ENCODE measurements around the gene KIAA1614.

The KIAA1614 gene

GRCh38 chr1:180912801-180913565 lies at the start of gene KIAA1614:
Gene KIAA1614, plus strand, starts transcription at chr1:180912897. Its CDS starts 347 bp downstream, at chr1:180913244.
- peak; percentile 52 for DNase-seq

GRCh38 chr1:180863158-180863775 lies 49.4 kb upstream of the KIAA1614 start:
- peak; percentile 31 for DNase-seq

DNA sequence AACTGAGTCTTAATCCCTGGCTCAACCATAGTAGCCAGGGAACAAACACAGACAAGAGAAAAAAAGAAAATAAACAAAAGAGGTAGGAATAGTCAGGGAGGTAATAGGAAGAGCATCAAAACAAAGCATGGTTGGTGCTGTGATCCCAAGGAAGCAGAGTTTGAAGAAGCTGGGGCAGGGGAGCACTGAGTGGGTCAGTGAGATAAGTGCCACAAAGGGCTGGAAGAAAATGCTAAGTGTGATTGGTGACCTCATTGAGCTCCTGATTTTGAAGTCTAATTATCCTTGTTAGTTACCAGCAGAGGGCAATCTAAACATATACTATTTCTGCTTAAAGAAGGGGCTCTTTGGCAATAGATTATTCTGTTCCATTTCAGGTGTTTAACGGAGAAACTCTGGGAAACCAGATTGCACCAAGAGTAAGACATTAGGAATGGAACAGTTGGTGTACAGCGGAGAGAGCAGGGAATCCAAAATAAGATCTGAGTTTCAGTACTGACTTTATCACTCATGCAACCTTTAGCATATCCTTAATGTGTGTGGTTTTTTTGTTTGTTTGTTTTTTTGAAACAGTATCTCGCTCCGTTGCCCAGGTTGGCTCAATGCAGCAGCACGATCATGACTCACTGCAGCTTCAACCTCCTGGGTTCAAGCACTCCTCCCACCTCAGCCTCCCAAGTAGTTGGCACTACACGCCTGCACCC lies 30.7 kb upstream of the KIAA1614 start:
- DNase-seq, result peak; percentile 38

DNA sequence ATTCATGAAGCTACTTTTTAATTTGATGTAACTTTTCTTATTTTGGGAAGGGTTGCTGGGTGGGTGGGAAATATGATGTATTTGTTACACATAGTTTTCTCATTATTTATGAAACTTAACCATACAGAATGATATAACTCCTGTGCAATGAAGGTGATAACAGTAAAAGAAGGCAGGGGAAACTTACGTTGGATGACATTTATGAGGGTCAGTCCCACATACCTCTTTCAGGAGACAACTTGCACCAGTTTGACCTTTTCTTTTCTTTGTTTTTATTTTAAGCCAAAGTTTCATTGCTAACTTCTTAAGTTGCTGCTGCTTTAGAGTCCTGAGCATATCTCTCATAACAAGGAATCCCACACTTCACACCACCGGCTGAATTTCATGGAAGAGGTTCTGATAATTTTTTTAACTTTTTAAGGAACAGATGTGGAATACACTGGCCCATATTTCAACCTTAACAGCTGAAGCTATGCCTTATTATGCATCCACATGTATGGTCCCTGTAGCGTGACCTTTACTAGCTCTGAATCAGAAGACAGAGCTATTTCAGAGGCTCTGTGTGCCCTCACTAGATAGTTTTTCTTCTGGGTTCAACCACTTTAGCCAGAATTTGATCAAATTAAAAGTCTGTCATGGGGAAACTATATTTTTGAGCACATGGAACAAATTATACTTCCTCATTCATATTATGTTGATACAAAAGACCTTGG lies 28.0 kb upstream of the KIAA1614 start:
- no peak for DNase-seq

DNA sequence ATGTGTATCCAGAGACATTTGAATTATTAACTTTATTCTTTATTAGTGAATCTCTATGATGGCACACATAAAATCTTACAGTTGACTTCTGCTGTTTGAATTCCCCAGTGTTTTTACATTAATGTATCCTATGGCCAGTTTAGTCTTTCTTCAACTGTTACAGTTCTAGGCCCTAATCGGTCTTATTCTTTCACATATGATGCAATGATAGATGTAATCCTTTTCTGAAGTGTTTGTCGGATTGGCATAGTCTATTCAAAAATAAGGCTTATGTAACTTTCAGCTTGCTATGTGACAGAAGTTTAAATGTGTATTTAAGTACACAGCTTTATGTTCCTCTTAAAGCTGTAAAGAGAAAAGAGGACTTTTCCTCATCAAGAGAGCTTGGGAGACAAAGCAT lies 26.4 kb upstream of the KIAA1614 start:
- DNase-seq, result no peak

GRCh38 chr1:180887841-180888240 lies 24.9 kb upstream of the KIAA1614 start:
- no peak for DNase-seq

DNA sequence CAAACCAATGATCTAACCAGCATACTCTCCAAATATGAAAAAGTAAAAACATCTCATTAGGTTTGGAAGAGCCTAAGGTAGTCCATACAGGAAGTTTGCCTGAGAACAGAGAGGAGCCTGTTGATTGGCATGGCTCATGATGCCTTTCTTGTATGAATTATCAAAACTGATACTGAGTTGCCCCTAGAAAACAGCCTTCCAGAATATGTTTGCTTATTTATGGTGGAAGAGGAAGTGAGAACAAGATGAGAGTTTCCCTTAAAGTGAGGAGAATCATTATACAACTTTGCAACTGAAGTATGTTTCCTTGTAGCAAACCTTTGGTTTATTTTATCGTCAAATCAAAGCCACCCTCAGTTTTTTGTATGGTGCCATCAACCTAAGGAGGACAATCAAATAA lies 23.8 kb upstream of the KIAA1614 start:
- no peak for DNase-seq

GRCh38 chr1:180889325-180889724 lies 23.4 kb upstream of the KIAA1614 start:
- no peak for DNase-seq

DNA sequence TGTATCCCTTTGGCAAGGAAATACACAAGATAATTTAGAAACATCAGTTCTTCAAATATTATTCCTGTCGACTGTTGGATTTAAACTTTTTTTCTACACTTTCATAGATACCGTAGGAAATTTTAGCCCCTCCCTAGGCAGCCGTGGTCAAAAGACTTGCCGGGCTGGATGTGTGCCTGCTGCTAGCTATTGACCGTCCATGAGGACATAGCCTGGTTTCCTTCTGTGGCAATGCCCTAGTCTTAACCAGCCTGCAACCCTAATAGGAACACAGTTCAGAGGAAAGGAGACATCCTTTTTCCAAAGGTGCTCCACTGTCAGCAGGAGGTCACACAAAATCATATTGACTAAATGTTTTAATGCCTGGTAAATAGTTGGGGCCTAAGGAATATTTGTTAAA lies 20.4 kb upstream of the KIAA1614 start:
- no peak for DNase-seq

DNA sequence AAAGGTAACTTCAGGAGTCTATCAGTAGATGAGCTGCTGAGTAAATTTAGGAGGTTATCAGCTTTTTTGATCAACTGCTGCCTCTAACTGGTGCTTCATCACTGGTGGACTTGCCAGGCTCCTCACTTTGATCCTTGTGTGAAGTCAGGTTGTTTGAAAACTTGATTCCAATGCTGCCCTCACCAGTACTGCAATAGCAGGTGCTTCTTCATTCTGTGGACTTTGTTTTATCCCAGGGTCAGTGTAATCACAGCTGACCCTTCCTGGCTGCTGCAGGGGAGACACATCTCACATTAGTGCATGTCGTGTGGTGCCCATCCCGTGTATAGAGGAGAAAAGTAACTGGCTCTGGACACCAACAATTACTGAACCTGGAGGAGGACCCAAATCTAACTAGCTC lies 20.0 kb upstream of the KIAA1614 start:
- no peak for DNase-seq

DNA sequence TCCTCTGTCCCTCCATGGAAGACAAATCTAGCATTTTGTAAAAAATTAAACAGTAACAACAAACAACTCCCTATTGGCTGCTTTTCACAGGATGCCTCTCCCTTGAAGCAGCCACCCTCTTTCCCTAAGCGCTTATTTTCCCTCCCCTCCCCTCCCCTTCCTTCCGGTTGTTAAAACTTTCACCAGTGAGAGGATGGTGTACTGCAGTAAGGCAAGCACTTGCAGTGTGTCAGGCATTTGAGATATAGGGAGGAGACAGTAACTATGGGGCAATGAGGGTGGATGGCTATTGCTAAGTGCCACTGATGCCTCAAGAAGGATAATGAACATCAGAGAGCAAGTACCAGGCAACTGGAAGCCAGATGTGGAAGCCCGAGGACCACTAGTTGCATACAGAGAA lies 19.1 kb upstream of the KIAA1614 start:
- no peak for DNase-seq

DNA sequence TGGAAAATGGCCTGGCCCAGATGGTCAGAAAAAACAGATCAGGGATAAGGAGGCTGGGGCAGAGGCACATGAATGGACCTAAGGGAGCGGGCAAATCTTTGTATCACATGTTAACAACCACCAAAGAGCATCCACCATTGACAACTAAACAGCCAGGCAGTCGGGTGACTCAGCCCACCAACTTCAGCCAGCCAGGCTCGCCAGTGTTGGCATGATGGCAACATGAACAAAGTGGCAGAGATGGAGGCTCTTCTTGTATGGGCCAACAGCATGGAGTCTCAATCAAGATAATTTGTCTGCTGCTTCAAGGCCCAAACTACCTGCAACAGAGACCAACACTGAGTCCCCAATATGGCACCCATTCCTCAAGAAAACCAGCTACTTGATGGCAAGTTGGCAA lies 16.5 kb upstream of the KIAA1614 start:
- DNase-seq, result no peak

DNA sequence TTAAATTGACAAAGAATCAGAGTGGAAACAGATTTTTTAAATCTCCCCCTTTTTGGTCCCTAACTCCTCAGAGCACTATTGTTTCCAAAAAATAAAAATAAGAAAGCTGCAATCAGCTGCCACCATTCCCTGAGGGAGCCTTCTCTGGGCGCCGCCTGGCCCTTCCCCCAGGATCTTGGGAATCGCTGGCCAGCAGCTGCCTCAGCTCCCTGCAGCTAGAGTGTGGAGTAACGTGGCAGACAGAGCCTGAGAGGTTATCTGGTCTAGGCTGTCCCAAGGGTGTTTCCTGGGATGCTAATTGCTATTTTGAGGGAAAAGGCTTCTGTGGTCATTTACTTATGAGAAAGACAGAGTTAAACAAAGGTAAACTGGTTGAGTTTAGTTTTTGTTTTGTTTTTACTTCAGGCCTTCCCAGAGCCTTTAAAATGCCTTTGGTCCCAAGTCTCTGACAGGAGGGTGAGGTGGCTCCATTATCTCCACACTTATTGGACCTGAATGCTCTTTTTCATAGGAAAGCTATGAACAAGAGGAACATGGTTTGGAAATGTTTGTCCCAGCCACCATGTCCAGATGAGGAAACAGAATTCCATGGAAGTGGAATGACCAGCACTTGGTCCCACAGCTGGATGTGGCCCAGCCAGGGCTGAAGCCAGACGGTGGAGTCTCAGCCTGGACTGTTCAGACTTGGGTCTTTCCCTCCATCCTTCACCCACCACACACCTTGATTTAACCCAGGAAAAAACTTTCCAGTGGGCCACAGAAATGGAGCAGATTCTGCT lies 14.1 kb upstream of the KIAA1614 start:
- DNase-seq, result no peak

DNA sequence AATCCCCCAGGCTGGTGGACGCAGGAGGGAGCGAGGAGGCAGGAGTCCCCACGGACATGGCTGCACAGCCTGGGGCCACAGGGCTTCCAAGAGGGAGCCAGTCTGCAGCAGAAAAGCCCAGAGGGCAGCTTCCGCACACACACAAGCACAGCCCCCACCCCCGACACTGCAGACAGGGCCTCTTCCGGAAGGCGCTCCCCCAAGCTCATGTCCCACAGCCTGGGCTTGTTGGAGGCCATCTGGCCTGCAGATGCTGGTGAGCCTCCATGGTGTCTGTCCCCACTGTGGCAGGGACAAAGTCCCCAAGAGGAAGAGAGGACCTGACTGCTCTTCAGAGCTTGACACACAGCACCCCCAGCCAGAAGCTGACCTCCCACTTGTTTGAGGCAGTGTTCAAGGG lies 13.4 kb upstream of the KIAA1614 start:
- DNase-seq, result no peak

DNA sequence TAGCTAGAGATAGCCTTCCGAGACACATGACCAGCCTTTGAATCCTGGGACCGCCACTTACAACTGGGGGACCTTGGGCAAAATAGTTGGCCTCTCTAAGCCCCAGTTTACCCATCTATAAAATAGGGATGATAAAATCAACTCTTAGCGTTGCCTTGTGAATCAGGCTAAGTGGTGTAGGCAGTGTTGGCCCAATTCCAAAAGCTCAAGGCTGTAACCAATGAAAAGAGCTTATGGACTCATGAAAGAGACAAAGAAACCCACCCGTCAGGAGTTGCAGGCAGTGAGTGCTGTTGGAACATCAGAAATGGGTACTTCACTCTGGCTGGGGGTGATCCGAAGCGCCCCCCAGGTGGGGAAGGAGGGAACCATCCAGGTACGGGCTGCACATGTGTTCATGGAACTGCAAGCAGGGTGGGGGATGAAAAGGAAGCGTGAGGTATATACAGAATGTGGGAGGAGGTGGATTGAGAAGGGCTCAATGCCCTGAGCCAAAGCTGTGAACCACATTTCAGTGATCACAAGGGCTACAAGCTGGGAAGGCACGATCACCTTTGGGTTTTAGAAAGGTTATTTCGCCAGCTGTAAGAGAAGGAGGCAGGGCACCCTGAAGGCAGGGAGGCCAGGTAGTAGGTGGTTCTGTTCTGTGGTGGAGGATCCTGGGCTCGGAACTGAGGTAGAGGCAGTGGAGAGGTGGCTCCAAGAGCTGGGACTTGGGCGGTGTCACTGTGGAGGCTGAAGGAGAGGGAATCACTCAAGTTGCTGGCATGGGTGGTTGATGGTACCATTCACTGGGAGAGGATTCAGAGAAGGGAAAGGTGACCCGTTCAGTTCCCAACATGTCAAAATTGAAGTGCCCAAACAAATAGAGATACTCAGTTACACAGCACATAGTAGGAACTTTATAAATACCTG lies 11.4 kb upstream of the KIAA1614 start:
- no peak for DNase-seq

- DNase-seq, result no peak
Measured at GRCh38 chr1:180902541-180902940, 10.2 kb upstream of the KIAA1614 start.

DNA sequence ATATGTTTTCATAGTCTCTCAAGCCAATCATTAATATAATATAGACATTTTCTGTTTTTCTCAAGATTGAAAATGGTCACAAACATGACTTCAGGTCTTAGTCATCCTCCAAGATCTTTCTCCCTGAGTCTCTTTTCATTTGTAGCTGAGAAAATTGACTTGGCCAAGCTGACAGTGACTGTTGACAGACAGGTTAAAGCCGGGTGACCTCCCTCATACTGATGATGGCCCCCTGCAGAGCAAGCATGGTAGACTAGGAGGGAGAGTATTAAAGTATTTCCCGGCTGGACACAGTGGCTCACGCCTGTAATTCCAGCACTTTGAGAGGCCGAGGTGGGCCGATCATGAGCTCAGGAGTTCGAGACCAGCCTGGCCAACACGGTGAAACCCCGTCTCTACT lies 6.8 kb upstream of the KIAA1614 start:
- peak; percentile 12 for DNase-seq

- DNase-seq, result no peak
Measured at GRCh38 chr1:180906511-180906910, 6.2 kb upstream of the KIAA1614 start.

- DNase-seq, result no peak
Measured at GRCh38 chr1:180907313-180908055, 5.2 kb upstream of the KIAA1614 start.

DNA sequence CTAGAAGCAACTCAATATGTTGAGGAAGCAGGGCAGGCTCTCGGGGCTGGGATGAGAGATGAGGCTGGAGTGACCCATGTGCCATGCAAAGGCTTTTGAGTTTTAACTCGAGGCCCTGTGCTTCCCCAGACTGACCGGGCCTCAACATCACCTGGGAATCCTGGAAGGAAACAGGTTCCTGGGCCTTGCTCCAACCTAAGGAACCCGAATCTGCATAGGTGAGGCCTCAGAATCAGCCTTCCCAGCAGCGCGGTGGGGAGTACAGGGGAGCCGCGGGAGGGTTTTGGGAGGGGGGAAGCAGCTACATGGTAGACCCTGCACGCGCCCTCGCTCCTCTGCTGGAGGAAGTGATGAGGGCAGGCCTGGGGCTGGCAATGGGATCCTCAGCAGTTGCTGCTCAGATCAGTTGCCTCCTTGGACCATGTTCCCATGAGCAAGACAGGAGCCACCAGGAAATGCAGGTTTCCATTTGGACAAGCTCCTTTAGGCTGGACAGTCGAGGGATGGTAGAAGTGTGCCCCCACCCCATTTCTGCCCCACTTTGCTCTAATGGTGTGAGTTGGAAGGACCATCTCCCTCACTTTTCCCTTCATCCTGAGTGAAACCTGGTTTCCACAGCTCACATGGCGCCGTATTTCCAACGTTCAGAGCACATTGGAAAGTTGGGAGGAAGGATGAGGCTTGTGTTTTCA lies 4.5 kb upstream of the KIAA1614 start:
- DNase-seq, result no peak
